ENCODE results near the gene C6orf89. TPM values are rescaled to one million over a fixed set of nuclear protein-coding genes. Genes with fewer than 3 reads are reported as not detected.

Gene C6orf89
- total and polyA plus RNA-seq, 2 of the 13 experiments (the other 11 are each of a cell fraction or from before 2014, with no cell fraction given), result 22.1 to 32.2 TPM

- no peak overlapping the region for H3K27ac ChIP-seq (ENCODE audit: extremely low read length, insufficient read depth, low read length)
- DNase-seq (ENCODE audit: low spot score), result no peak
- ChIA-PET POLR2A (no interaction called here), CTCF (ENCODE audit: low intra/inter-chr PET ratio, low total read pairs) (no interaction called here)
- no TSS peak for BruUV-seq (replicated peaks)
- in situ Hi-C loops (cut with HindIII; ENCODE audit: extremely low pct_ligation_motif_present, low pct_unique_long_range_greater_than_20kb) (no loop called here), intact Hi-C loops (cut with micrococcal nuclease; ENCODE audit: unreplicated experiment) (loop anchor here (5.0 kb wide), 1 partner anchor 567 kb away; no protein-coding TSS in a partner anchor)
- no peaks in the 10 kb centered on the region for H3K9me3 ChIP-seq (ENCODE audit: low read length)
- no peak for FAIRE-seq
- 92% methylated on average over 5 of the region's 5 CpGs for WGBS (ENCODE audit: low lambda C conversion rate)
- TF ChIP-seq CCDC6 (CRISPR knock-in tag; IDR thresholded peaks at IDR 0.05) (no peak), LBX2 (CRISPR knock-in tag; IDR thresholded peaks at IDR 0.05; ENCODE audit: borderline replicate concordance) (no peak), TGIF2 (CRISPR knock-in tag; IDR thresholded peaks at IDR 0.05) (no peak), ZSCAN9 (CRISPR knock-in tag; IDR thresholded peaks at IDR 0.05; ENCODE audit: borderline replicate concordance) (no peak), ZUFSP (CRISPR knock-in tag; IDR thresholded peaks at IDR 0.05; ENCODE audit: borderline replicate concordance) (no peak), BATF2 (CRISPR knock-in tag; IDR thresholded peaks at IDR 0.05) (no peak), ZNF580 (CRISPR knock-in tag; IDR thresholded peaks at IDR 0.05; ENCODE audit: borderline replicate concordance, low read depth) (no peak), RARA (CRISPR knock-in tag; IDR thresholded peaks at IDR 0.05) (no peak), AKAP8 (CRISPR knock-in tag; IDR thresholded peaks at IDR 0.05) (no peak), HDAC1 (CRISPR knock-in tag; IDR thresholded peaks at IDR 0.05) (no peak), ZNF562 (CRISPR knock-in tag; IDR thresholded peaks at IDR 0.05; ENCODE audit: borderline replicate concordance) (no peak), KDM4B (CRISPR knock-in tag; IDR thresholded peaks at IDR 0.05) (no peak), HNRNPK (IDR thresholded peaks at IDR 0.05; ENCODE audit: low read depth, low read length, poor library complexity, severe bottlenecking) (no peak), ESRRA (CRISPR knock-in tag; IDR thresholded peaks at IDR 0.05; ENCODE audit: low read depth) (no peak), RARG (CRISPR knock-in tag; IDR thresholded peaks at IDR 0.05; ENCODE audit: low read depth) (no peak), SKIL (CRISPR knock-in tag; IDR thresholded peaks at IDR 0.05; ENCODE audit: borderline replicate concordance) (no peak), ZNF629 (CRISPR knock-in tag; conservative IDR thresholded peaks at IDR 0.05) (no peak), TCF7 (IDR thresholded peaks at IDR 0.05; ENCODE audit: low read depth) (no peak), MED8 (CRISPR knock-in tag; IDR thresholded peaks at IDR 0.05; ENCODE audit: insufficient replicate concordance) (no peak), SNAI1 (CRISPR knock-in tag; IDR thresholded peaks at IDR 0.05; ENCODE audit: borderline replicate concordance) (no peak)
- H3K79me2 ChIP-seq (ENCODE audit: insufficient read depth, low read length), result no peaks in the 10 kb centered on the region
- no peak overlapping the region for H2AFZ ChIP-seq (ENCODE audit: low read length)
- H4K20me1 ChIP-seq (ENCODE audit: insufficient read depth, low read length), result no peaks in the 10 kb centered on the region
- peaks cover 11% of the 10 kb centered on the region; the same call in 1 of the 2 replicates for H3K4me1 ChIP-seq (ENCODE audit: insufficient read depth, low read length)
- no peak overlapping the region for H3K9ac ChIP-seq (ENCODE audit: insufficient read depth, low read depth, low read length)
- no peaks in the 10 kb centered on the region for H3K27me3 ChIP-seq (ENCODE audit: control insufficient read depth in 1 of 2, insufficient read depth in 2 of 2, low read length in 2 of 2)
- no peak overlapping the region for H3K4me2 ChIP-seq (ENCODE audit: low read depth, low read length)
- H3K4me3 ChIP-seq (replicated peaks in 1 of 3; ENCODE audit: insufficient read depth in 1 of 3, low read depth in 2 of 3, low read length in 3 of 3), result no peak overlapping the region
- H3K36me3 ChIP-seq (replicated peaks in 1 of 2; ENCODE audit: control insufficient read depth in 1 of 2, insufficient read depth in 2 of 2, low read length in 2 of 2), result peaks cover 3 to 18% of the 10 kb centered on the region in 2 experiments
- ATAC-seq, result no peak
These were observed 39.1 kb downstream of the C6orf89 start for GRCh38 chr6:36924778-36925374.

Measured in HepG2 (cell line).